GM12878 (cell line): ENCODE measurements around the gene MR1. TPM values are rescaled to one million over a fixed set of nuclear protein-coding genes. Genes with fewer than 3 reads are reported as not detected.

Experiments used
- BRCA1 ChIP-seq: IDR thresholded peaks from 2 replicates; pipeline ENCODE4 v1.6.1; 2011; ENCODE audit warnings: low read depth, low read length, improper control_type of control experiment
- CHD1 ChIP-seq: IDR thresholded peaks from 2 replicates; pipeline ENCODE4 v1.6.1; 2012; ENCODE audit warnings: low read depth, low read length, improper control_type of control experiment
- EGR1 ChIP-seq, 2 experiments: IDR thresholded peaks; 1 replicate in 1 of 2; 2 replicates in 1 of 2; pipeline ENCODE4 v1.6.1; 2011 to 2012; ENCODE audit warnings: low read depth in 2 of 2, low read length in 2 of 2, borderline replicate concordance in 1 of 2, mild to moderate bottlenecking in 1 of 2, moderate library complexity in 1 of 2
- EZH2 ChIP-seq: IDR thresholded peaks from 2 replicates; pipeline ENCODE4 v1.6.1; 2012; ENCODE audit warnings: low read depth, mild to moderate bottlenecking, control low read depth, inconsistent platforms, low read length, borderline replicate concordance; ENCODE audit not compliant: control insufficient read depth
- IRF4 ChIP-seq: IDR thresholded peaks from 2 replicates; pipeline ENCODE4 v1.6.1; 2011; ENCODE audit warnings: low read depth, low read length
- JUNB ChIP-seq: IDR thresholded peaks from 2 replicates; pipeline ENCODE4 v1.6.1; 2016; ENCODE audit warnings: antibody characterized with exemption, mild to moderate bottlenecking
- KAT2A ChIP-seq: conservative IDR thresholded peaks from 2 replicates; pipeline ENCODE4 v1.6.1; 2011; ENCODE audit warnings: low read depth, low read length; ENCODE audit not compliant: control insufficient read depth
- KLF5 ChIP-seq: fragments of 450-650 bp; IDR thresholded peaks from 2 replicates; pipeline ENCODE4 v1.6.1; 2014; ENCODE audit warnings: mild to moderate bottlenecking; ENCODE audit not compliant: partially characterized antibody
- LARP7 ChIP-seq: fragments of 450-650 bp; IDR thresholded peaks from 2 replicates; pipeline ENCODE4 v1.6.1; 2017; ENCODE audit warnings: mild to moderate bottlenecking
- MEF2A ChIP-seq: IDR thresholded peaks from 2 replicates; pipeline ENCODE4 v1.6.1; 2011; ENCODE audit warnings: low read depth, mild to moderate bottlenecking, low read length, moderate library complexity; ENCODE audit not compliant: insufficient read depth
- MEF2B ChIP-seq: fragments of 450-650 bp; IDR thresholded peaks from 2 replicates; pipeline ENCODE4 v1.6.1; 2018; ENCODE audit warnings: mild to moderate bottlenecking, moderate library complexity; ENCODE audit not compliant: partially characterized antibody, poor library complexity, severe bottlenecking
- PAX5 ChIP-seq: IDR thresholded peaks from 2 replicates; pipeline ENCODE4 v1.6.1; 2011; ENCODE audit warnings: low read depth, low read length, borderline replicate concordance
- PKNOX1 ChIP-seq: fragments of 450-650 bp; IDR thresholded peaks from 2 replicates; pipeline ENCODE4 v1.6.1; 2016; ENCODE audit warnings: mild to moderate bottlenecking
- PRDM15 ChIP-seq: fragments of 450-650 bp; formaldehyde crosslinking; IDR thresholded peaks from 2 replicates; pipeline ENCODE4 v1.4.0; 2020; ENCODE audit warnings: mild to moderate bottlenecking, moderate library complexity
- SMC3 ChIP-seq: IDR thresholded peaks from 2 replicates; pipeline ENCODE4 v1.6.1; 2011; ENCODE audit warnings: low read length, improper control_type of control experiment, borderline replicate concordance
- SRF ChIP-seq, 2 experiments: IDR thresholded peaks; 2 replicates each; pipeline ENCODE4 v1.6.1; 2011; ENCODE audit warnings: low read depth in 2 of 2, low read length in 2 of 2, mild to moderate bottlenecking in 1 of 2, moderate library complexity in 1 of 2
- STAT3 ChIP-seq: IDR thresholded peaks from 2 replicates; pipeline ENCODE4 v1.6.1; 2011; ENCODE audit warnings: low read depth, low read length, improper control_type of control experiment
- SUZ12 ChIP-seq: fragments of 200-600 bp; sonication (generic); IDR thresholded peaks from one replicate; pipeline ENCODE4 v1.6.1; 2018; ENCODE audit warnings: antibody characterized with exemption, mild to moderate bottlenecking; ENCODE audit not compliant: unreplicated experiment
- ZNF592 ChIP-seq: fragments of 450-650 bp; IDR thresholded peaks from 2 replicates; pipeline ENCODE4 v1.6.1; 2017; ENCODE audit warnings: mild to moderate bottlenecking, moderate library complexity
- ZZZ3 ChIP-seq: IDR thresholded peaks from 2 replicates; pipeline ENCODE4 v1.6.1; 2011; ENCODE audit warnings: low read depth; ENCODE audit not compliant: control insufficient read depth, insufficient read length
- polyA plus RNA-seq, 11 experiments: library from polyadenylated mRNA; depleted of rRNA in 4 of 11; unstranded in 6 of 11; stranded (reverse) in 5 of 11; fragments of >200 nt; fragmentation: Nextera tagmentation in 4 of 11; fragmentation: Illumina TruSeq in 1 of 11; extraction: Ambion mirVana in 4 of 11; extraction: Trizol in 1 of 11; gene quantifications; 1 replicate in 1 of 11; 2 replicates in 10 of 11; pipeline versions ENCODE4 v1.2.1 to v1.2.3, GENCODE V29; 2011 to 2016; ENCODE audit warnings: inconsistent platforms in 2 of 11, missing spikeins in 2 of 11, low read depth in 1 of 11
- total RNA-seq, 4 experiments: library from RNA; depleted of rRNA in 3 of 4; stranded (reverse); fragments of >200 nt in 3 of 4; fragmentation: Illumina TruSeq in 1 of 4; extraction: Trizol in 1 of 4; gene quantifications; 2 replicates each; pipeline versions ENCODE4 v1.2.1 to v1.2.3, GENCODE V29; 2013 to 2021

MR1 gene
- total and polyA plus RNA-seq, 10 of the 15 experiments (the other 5 are each of a cell fraction or from before 2014, with no cell fraction given) = 24.7 to 65.9 (median 30.9) TPM

- TF ChIP-seq PKNOX1 = no peak
- TF ChIP-seq PAX5 = no peak
- no peak for TF ChIP-seq SUZ12
- no peak for TF ChIP-seq EGR1 (IDR thresholded peaks at IDR 0.05; ENCODE audit: borderline replicate concordance in 1 of 2, low read depth in 2 of 2, low read length in 2 of 2)
- TF ChIP-seq LARP7 = peak; percentile 33; the same call in 1 of the 2 replicates
- no peak for TF ChIP-seq STAT3
- TF ChIP-seq BRCA1 = no peak
- no peak for TF ChIP-seq KAT2A
- TF ChIP-seq SMC3 = no peak
- no peak for TF ChIP-seq CHD1
- TF ChIP-seq PRDM15 (CRISPR knock-in tag) = no peak
- no peak for TF ChIP-seq EZH2
- TF ChIP-seq ZZZ3 = no peak
- peak; percentile 66; the same call in 1 of the 2 replicates for TF ChIP-seq IRF4
- 0 out of 2 replicates have a peak, but pooled peaks have one; percentile 4 for TF ChIP-seq MEF2A
- TF ChIP-seq MEF2B = no peak
- TF ChIP-seq JUNB = peak; percentile 74
- 0 out of 4 replicates have a peak, but pooled peaks of 1 of the 2 experiments have one; percentile 40 for TF ChIP-seq SRF (IDR thresholded peaks at IDR 0.05; ENCODE audit: low read depth in 2 of 2, low read length in 2 of 2)
- TF ChIP-seq ZNF592 = 0 out of 2 replicates have a peak, but pooled peaks have one; percentile 63
- peak; percentile 29 for TF ChIP-seq KLF5
Observed at GRCh38 chr1:181062836-181063428, 29.1 kb downstream of the MR1 start (continued).
